Fibroblast of pulmonary artery (primary cell): ENCODE data around the gene PCNT.

Experiments
- DNase-seq: peaks from one replicate; pipeline ENCODE4 v3.0.0-alpha.2; 2010; ENCODE audit warnings: low read depth
- H3K4me3 ChIP-seq: replicated peaks from 2 replicates; pipeline ENCODE4 v1.5.1; 2011; ENCODE audit warnings: low read depth, mild to moderate bottlenecking, control low read depth, low read length, moderate library complexity
- TF ChIP-seq, protein P1 (sequence below): IDR thresholded peaks from 2 replicates; pipeline ENCODE4 v1.5.1; 2011; ENCODE audit warnings: mild to moderate bottlenecking, control low read depth, low read length, inconsistent platforms; ENCODE audit errors: missing control alignments

The PCNT gene

DNA sequence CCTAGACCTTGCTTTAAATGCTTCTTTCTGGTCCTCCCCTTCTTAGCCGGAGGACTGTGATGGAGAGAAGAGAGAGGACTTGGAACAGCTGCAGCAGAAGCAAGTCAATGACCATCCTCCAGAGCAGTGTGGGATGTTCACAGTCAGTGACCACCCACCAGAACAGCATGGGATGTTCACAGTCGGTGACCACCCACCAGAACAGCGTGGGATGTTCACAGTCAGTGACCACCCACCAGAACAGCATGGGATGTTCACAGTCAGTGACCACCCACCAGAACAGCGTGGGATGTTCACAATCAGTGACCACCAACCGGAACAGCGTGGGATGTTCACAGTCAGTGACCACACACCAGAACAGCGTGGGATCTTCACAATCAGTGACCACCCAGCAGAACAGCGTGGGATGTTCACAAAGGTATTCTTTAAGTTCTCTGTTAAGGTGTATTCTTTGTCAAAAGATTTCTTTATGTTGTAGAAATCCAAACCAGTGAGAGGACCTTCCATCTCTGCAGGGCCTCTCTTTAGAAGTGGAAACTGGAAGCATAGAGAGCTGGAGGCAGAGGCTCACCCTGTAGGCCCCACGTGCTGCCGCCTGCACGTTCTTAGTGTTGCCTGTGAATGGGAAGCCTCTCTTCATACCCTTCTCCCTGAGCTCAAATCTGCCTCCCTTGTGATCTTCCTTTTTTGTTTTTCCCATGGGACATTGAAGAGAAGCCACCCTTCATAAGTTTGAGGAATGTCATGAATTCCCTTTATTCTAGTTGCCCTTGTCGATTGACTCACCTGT is 10.6 kb downstream of the PCNT start:
- DNase-seq, result no peak
- TF ChIP-seq, protein P1, sequence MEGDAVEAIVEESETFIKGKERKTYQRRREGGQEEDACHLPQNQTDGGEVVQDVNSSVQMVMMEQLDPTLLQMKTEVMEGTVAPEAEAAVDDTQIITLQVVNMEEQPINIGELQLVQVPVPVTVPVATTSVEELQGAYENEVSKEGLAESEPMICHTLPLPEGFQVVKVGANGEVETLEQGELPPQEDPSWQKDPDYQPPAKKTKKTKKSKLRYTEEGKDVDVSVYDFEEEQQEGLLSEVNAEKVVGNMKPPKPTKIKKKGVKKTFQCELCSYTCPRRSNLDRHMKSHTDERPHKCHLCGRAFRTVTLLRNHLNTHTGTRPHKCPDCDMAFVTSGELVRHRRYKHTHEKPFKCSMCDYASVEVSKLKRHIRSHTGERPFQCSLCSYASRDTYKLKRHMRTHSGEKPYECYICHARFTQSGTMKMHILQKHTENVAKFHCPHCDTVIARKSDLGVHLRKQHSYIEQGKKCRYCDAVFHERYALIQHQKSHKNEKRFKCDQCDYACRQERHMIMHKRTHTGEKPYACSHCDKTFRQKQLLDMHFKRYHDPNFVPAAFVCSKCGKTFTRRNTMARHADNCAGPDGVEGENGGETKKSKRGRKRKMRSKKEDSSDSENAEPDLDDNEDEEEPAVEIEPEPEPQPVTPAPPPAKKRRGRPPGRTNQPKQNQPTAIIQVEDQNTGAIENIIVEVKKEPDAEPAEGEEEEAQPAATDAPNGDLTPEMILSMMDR, result no peak
- no peak overlapping the region for H3K4me3 ChIP-seq

DNA sequence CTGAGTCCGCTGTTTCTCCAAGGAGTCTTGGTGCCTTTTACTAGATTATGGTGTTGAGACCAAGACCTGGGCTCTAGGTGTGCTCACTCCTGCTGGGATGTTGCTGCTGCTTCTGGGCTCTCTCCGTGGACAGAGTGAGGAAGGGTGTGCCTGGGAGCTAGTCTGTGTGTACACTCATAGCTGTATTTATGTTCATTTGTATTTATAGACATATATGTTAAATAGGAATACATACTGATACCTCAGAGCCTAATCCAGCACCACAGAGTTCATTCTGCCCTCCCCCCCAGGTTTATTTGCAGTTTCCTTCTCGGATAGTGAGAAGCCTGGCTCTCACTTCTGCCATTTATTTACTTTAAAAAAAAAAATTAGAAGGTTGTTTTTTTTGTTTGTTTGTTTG is 12.6 kb downstream of the PCNT start:
- no peak overlapping the region for H3K4me3 ChIP-seq
- TF ChIP-seq, protein P1, result no peak

DNA sequence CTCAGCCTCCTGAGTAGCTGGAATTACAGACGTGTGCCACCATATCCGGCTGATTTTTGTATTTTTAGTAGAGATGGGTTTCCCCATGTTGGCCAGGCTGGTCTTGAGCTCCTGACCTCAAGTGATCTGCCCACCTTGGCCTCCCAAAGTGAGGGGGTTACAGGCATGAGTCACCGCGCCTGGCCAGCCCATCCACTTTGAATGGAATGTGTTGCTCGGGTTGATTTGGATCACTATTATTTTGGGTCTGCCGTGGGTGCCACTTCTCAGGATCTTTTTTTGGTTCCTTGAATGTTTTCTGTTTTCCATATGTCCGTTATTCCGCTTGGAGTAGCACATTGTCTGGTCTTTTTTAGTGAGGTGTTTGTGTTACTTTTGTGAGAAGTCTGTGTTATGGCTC is 17.0 kb downstream of the PCNT start:
- TF ChIP-seq, protein P1, result no peak
- DNase-seq, result no peak
- no peak overlapping the region for H3K4me3 ChIP-seq

More for the DNA sequence above, 12.6 kb downstream of the PCNT start:
- no peak for DNase-seq

DNA sequence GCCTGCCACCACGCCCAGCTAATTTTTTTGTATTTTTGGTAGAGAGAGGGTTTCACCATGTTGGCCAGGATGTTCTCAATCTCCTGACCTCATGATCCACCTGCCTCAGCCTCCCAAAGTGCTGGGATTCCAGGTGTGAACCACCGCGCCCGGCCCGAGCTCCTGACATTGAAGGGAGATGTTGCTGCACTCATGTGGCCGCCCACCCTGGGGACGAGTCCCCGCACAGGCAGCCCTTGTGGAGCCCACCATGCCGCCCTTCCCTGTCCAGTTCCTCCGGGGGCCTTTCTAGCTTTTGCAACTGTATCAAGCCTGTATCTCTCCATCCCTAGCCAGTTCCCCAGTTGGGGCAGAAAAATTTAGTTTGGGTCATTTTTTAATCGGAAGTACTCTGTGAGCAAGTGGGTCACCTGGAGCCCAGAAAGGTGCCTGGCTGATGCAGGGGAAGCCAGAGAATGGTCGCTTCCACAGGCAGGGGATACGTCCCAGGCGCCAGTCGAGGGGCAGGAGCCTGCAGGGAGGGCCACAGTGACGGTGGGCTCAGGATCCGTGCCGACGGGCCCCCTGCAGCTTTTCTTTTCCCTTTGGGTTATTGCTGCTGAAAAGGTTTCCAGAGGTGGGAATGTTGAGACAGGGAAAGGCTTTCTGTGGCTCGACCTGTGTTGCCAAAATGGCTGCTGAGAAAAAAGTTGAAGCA is 20.4 kb downstream of the PCNT start:
- DNase-seq, result no peak
- H3K4me3 ChIP-seq, result no peak overlapping the region
- TF ChIP-seq, protein P1, result no peak

DNA sequence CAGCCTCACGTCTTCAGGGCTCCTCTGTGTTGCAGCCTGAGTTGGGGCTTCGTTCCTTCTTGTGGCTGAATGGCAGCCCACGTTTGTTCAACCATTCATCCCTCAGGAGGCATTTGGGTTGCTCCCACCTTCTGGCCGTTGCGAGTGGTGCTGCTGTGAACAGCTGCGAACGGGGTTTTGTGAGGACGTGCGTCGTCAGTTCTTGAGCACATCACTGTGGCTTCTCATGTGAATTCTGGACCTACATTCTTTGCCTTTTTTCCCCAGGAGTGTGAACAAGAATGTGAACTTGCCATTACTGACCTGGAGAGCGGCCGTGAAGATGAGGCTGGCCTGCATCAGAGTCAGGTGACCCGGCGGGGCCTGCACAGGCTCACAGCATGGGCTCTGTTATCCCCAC is 21.9 kb downstream of the PCNT start:
- no peak overlapping the region for H3K4me3 ChIP-seq
- no peak for DNase-seq
- TF ChIP-seq, protein P1, result no peak

DNA sequence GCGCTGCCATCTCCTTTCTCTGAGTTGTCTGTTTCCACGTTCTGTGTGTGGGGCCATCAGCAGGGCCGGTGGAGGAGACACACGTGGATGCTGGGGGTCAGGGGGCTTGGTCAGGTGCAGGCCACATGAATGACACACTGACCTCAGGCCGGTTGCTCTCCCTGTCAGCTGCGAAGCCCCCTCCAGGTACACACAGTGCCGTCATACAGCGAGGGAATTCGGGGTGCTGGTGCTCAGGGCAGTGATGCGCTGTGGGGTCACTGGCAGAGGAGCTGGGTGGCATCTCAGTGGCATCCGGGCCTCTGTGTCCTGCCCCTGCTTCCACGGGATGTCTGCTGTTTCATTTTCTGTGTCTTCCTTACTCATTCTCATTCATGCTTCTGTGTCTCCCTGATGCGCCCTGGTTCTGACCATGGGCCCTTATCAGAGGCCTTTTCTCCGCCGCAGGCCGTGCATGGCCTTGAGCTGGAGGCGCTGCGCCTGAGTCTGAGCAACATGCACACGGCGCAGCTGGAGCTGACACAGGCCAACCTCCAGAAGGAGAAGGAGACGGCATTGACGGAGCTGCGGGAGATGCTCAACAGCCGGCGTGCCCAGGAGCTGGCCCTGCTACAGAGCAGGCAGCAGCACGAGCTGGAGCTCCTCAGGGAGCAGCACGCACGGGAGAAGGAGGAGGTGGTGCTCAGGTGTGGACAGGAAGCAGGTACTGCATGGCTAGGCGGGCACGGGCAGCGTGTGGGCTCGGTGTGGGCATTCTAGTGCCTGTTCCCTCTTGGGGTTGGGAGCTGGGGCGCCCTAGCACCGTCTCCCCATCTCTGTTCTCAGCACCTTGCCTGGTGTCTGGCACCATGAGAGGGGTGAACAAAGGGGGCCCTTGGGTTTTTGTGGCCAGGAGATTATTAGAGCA is 22.6 kb downstream of the PCNT start:
- DNase-seq, result no peak
- TF ChIP-seq, protein P1, result no peak
- H3K4me3 ChIP-seq, result no peak overlapping the region
